Measurements from ENCODE around the gene CASP6.

Gene CASP6

GRCh38 chr4:109672169-109672930 lies 30.9 kb downstream of the CASP6 start:
- in situ Hi-C loops (cut with MboI; ENCODE audit: low sequenced_read_pairs): no loop called here

GRCh38 chr4:109671350-109671749 lies 31.9 kb downstream of the CASP6 start:
- in situ Hi-C loops (cut with MboI; ENCODE audit: low sequenced_read_pairs): no loop called here

GRCh38 chr4:109665783-109666485 lies 37.3 kb downstream of the CASP6 start:
- in situ Hi-C loops (cut with MboI; ENCODE audit: low sequenced_read_pairs): no loop called here

- in situ Hi-C loops (cut with MboI; ENCODE audit: low sequenced_read_pairs): no loop called here
Measured at GRCh38 chr4:109662771-109663170, 40.5 kb downstream of the CASP6 start.

GRCh38 chr4:109662116-109662515 lies 41.1 kb downstream of the CASP6 start:
- in situ Hi-C loops (cut with MboI; ENCODE audit: low sequenced_read_pairs): no loop called here

GRCh38 chr4:109658871-109659410 lies 44.3 kb downstream of the CASP6 start:
- in situ Hi-C loops (cut with MboI; ENCODE audit: low sequenced_read_pairs): no loop called here

GRCh38 chr4:109657854-109658418 lies 45.3 kb downstream of the CASP6 start:
- in situ Hi-C loops (cut with MboI; ENCODE audit: low sequenced_read_pairs): no loop called here

- in situ Hi-C loops (cut with MboI; ENCODE audit: low sequenced_read_pairs): no loop called here
Measured at GRCh38 chr4:109655396-109655795, 47.8 kb downstream of the CASP6 start.

GRCh38 chr4:109649872-109650271 lies 53.4 kb downstream of the CASP6 start:
- in situ Hi-C loops (cut with MboI; ENCODE audit: low sequenced_read_pairs): no loop called here

GRCh38 chr4:109648997-109649575 lies 54.2 kb downstream of the CASP6 start:
- in situ Hi-C loops (cut with MboI; ENCODE audit: low sequenced_read_pairs): no loop called here

GRCh38 chr4:109648266-109648996 lies 54.8 kb downstream of the CASP6 start:
- in situ Hi-C loops (cut with MboI; ENCODE audit: low sequenced_read_pairs): no loop called here

- in situ Hi-C loops (cut with MboI; ENCODE audit: low sequenced_read_pairs): no loop called here
Measured at GRCh38 chr4:109645874-109646710, 57.2 kb downstream of the CASP6 start.

- in situ Hi-C loops (cut with MboI; ENCODE audit: low sequenced_read_pairs): no loop called here
Measured at GRCh38 chr4:109640644-109641043, 62.6 kb downstream of the CASP6 start.

Data from HL-60/S4 (cell line).